Neutrophil (primary cell): Measurements from ENCODE around the gene MYMK.

Experiments used
- H3K27ac ChIP-seq: fragments of 200-600 bp; sonication (generic); 2 replicates; pipeline ENCODE4 v1.5.1; 2016; ENCODE audit warnings: mild to moderate bottlenecking, moderate library complexity
- H3K27me3 ChIP-seq: fragments of 200-600 bp; sonication (generic); 2 replicates; pipeline ENCODE4 v1.6.0; 2016; ENCODE audit warnings: mild to moderate bottlenecking
- H3K36me3 ChIP-seq: fragments of 200-600 bp; sonication (generic); 2 replicates; pipeline ENCODE4 v1.5.1; 2017
- H3K4me1 ChIP-seq, 2 experiments: fragments of 200-600 bp in 1 of 2; sonication (generic) in 1 of 2; 1 replicate in 1 of 2; 2 replicates in 1 of 2; pipeline versions ENCODE4 v1.5.1 to v1.6.1; 2013 to 2016; ENCODE audit warnings: low read depth in 1 of 2, low read length in 1 of 2, mild to moderate bottlenecking in 1 of 2, moderate library complexity in 1 of 2; ENCODE audit not compliant: control insufficient read depth in 1 of 2, insufficient read depth in 1 of 2
- H3K4me3 ChIP-seq, 2 experiments: fragments of 200-600 bp in 1 of 2; sonication (generic) in 1 of 2; 1 replicate in 1 of 2; 2 replicates in 1 of 2; pipeline ENCODE4 v1.5.1; 2013 to 2016; ENCODE audit warnings: low read depth in 1 of 2, low read length in 1 of 2, mild to moderate bottlenecking in 1 of 2, moderate library complexity in 1 of 2
- H3K9me3 ChIP-seq: fragments of 200-600 bp; sonication (generic); 2 replicates; pipeline ENCODE4 v1.5.1; 2016
- CTCF ChIP-seq: fragments of 200-600 bp; sonication (generic); IDR thresholded peaks from 2 replicates; pipeline ENCODE4 v1.5.1; 2016; ENCODE audit warnings: antibody characterized with exemption

The MYMK gene

GRCh38 chr9:133465984-133466383 is 58.8 kb downstream of the MYMK start:
- Histone ChIP-seq H3K27me3 (peaks cover 30% of the 10 kb centered on the region), H3K4me1 (no peaks in the 10 kb centered on the region), H3K9me3 (no peaks in the 10 kb centered on the region), H3K27ac (no peak overlapping the region), H3K36me3 (no peaks in the 10 kb centered on the region), H3K4me3 (no peak overlapping the region)
- TF ChIP-seq CTCF: no peak

- Histone ChIP-seq H3K9me3 (no peaks in the 10 kb centered on the region), H3K4me3 (no peak overlapping the region), H3K27ac (no peak overlapping the region), H3K36me3 (no peaks in the 10 kb centered on the region), H3K27me3 (peaks cover 36% of the 10 kb centered on the region), H3K4me1 (peaks cover 5 to 9% of the 10 kb centered on the region in 2 experiments)
- TF ChIP-seq CTCF: no peak
Observed at GRCh38 chr9:133464638-133465037, 60.1 kb downstream of the MYMK start.
